ENCODE measurements around the gene AMPD2.

DNA sequence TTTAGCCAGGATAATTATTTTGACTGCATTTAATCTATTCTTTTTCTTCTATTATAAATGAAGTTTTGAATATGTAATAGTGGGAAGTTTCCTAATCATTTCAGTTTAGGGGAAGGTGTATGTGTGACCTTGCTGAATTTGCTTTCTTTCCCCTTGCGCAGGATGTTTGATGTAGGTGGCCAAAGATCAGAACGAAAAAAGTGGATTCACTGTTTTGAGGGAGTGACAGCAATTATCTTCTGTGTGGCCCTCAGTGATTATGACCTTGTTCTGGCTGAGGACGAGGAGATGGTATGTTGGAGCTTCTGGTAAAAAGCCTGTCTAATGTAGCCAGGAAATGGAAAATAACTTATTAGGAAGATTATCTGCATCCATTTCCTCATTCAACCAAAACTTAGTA lies 33.6 kb upstream of the AMPD2 start:
- TF ChIP-seq, protein P1, sequence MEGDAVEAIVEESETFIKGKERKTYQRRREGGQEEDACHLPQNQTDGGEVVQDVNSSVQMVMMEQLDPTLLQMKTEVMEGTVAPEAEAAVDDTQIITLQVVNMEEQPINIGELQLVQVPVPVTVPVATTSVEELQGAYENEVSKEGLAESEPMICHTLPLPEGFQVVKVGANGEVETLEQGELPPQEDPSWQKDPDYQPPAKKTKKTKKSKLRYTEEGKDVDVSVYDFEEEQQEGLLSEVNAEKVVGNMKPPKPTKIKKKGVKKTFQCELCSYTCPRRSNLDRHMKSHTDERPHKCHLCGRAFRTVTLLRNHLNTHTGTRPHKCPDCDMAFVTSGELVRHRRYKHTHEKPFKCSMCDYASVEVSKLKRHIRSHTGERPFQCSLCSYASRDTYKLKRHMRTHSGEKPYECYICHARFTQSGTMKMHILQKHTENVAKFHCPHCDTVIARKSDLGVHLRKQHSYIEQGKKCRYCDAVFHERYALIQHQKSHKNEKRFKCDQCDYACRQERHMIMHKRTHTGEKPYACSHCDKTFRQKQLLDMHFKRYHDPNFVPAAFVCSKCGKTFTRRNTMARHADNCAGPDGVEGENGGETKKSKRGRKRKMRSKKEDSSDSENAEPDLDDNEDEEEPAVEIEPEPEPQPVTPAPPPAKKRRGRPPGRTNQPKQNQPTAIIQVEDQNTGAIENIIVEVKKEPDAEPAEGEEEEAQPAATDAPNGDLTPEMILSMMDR (IDR thresholded peaks at IDR 0.05; ENCODE audit: low read depth, low read length, poor library complexity, severe bottlenecking), result no peak
- TF ChIP-seq EZH2phosphoT487 (IDR thresholded peaks at IDR 0.05; ENCODE audit: borderline replicate concordance, low read length), result no peak

Data from DOHH2 (cell line).